Measurements from ENCODE around the gene JAZF1.

DNA sequence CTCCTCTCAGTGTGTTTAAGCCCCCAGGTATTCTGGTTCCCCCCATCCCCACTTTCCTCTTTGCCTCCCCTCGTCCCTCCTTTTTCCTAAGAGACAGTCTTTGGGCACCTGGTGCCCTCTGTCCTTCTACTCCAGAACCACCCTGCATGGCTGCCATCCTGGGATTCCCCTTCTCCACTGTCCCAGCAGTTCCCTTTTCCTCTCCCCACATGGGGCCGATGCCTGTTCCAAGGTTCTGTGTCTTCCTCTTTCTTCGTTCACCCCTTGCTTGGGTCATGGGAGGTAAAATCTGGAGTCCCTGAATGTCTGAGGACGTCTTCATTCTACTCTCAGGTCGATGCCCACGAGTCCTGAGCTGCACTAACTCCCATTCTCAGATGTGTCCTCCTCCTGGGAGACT lies 319.8 kb downstream of the JAZF1 start:
- TF ChIP-seq, protein P1, sequence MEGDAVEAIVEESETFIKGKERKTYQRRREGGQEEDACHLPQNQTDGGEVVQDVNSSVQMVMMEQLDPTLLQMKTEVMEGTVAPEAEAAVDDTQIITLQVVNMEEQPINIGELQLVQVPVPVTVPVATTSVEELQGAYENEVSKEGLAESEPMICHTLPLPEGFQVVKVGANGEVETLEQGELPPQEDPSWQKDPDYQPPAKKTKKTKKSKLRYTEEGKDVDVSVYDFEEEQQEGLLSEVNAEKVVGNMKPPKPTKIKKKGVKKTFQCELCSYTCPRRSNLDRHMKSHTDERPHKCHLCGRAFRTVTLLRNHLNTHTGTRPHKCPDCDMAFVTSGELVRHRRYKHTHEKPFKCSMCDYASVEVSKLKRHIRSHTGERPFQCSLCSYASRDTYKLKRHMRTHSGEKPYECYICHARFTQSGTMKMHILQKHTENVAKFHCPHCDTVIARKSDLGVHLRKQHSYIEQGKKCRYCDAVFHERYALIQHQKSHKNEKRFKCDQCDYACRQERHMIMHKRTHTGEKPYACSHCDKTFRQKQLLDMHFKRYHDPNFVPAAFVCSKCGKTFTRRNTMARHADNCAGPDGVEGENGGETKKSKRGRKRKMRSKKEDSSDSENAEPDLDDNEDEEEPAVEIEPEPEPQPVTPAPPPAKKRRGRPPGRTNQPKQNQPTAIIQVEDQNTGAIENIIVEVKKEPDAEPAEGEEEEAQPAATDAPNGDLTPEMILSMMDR (conservative IDR thresholded peaks at IDR 0.05 in 1 of 2, IDR thresholded peaks at IDR 0.05 in 1 of 2; ENCODE audit: extremely low read depth in 1 of 2, insufficient read depth in 1 of 2, low read depth in 1 of 2, low read length in 2 of 2) = no peak
- TF ChIP-seq EZH2 (IDR thresholded peaks at IDR 0.05; ENCODE audit: borderline replicate concordance, low read length) = no peak

Data from mammary epithelial cell (primary cell).